OCI-LY7 (cell line): ENCODE data around the gene ARMC5. TPM values are rescaled to one million over a fixed set of nuclear protein-coding genes. Genes with fewer than 3 reads are reported as not detected.

Experiments
- BruUV-seq: library from RNA; stranded (reverse); fragments of 400-500 nt; replicated peaks from 2 replicates; lab custom pipeline; 2021; lab: Mats Ljungman, UMichigan
- CTCF ChIA-PET: fragments of 300-600 bp; sonication (Branson Sonifier 250); formaldehyde crosslinking; loops from one replicate; lab custom pipeline; 2022; ENCODE audit warnings: antibody characterized with exemption; ENCODE audit not compliant: unreplicated experiment; lab: Charles Lee
- POLR2A ChIA-PET: fragments of 300-600 bp; sonication (Branson Sonifier 250); formaldehyde crosslinking; loops from one replicate; lab custom pipeline; 2022; ENCODE audit warnings: antibody characterized with exemption; lab: Charles Lee
- DNase-seq: peaks from one replicate; pipeline ENCODE4 v3.0.0-alpha.2; 2015; ENCODE audit warnings: low spot score
- H2AFZ ChIP-seq: fragments of 200-600 bp; sonication (generic), shearing (Covaris generic); 2 replicates; pipeline ENCODE4 v1.6.1; 2014; ENCODE audit warnings: mild to moderate bottlenecking, antibody characterized with exemption, low read length, moderate library complexity
- H3K27ac ChIP-seq: fragments of 200-600 bp; sonication (generic); 2 replicates; pipeline ENCODE4 v1.5.1; 2014; ENCODE audit warnings: mixed run types, low read depth, mild to moderate bottlenecking, moderate library complexity, low read length, inconsistent platforms; ENCODE audit not compliant: poor library complexity, severe bottlenecking
- H3K36me3 ChIP-seq: fragments of 200-600 bp; sonication (generic); 2 replicates; pipeline ENCODE4 v1.6.1; 2014; ENCODE audit warnings: mild to moderate bottlenecking, antibody characterized with exemption, low read length, moderate library complexity, mixed read lengths; ENCODE audit not compliant: insufficient read depth
- H3K4me1 ChIP-seq: fragments of 200-600 bp; sonication (generic); 2 replicates; pipeline ENCODE4 v1.5.1; 2014; ENCODE audit warnings: mild to moderate bottlenecking, low read length; ENCODE audit not compliant: insufficient read depth, poor library complexity, severe bottlenecking
- H3K4me2 ChIP-seq: fragments of 200-600 bp; sonication (generic); 2 replicates; pipeline ENCODE4 v1.6.1; 2014; ENCODE audit warnings: mild to moderate bottlenecking, low read length
- H3K4me3 ChIP-seq: fragments of 200-600 bp; sonication (generic); 2 replicates; pipeline ENCODE4 v1.5.1; 2014; ENCODE audit warnings: mild to moderate bottlenecking, low read depth, low read length; ENCODE audit not compliant: poor library complexity, severe bottlenecking
- H3K79me2 ChIP-seq: fragments of 200-600 bp; sonication (generic); 2 replicates; pipeline ENCODE4 v1.6.1; 2016; ENCODE audit warnings: low read depth, mild to moderate bottlenecking, low read length, moderate library complexity, mixed read lengths; ENCODE audit not compliant: insufficient read depth
- H3K9me2 ChIP-seq: fragments of 200-600 bp; sonication (generic); 2 replicates; pipeline ENCODE4 v1.6.1; 2016; ENCODE audit warnings: mild to moderate bottlenecking, low read length, mixed read lengths; ENCODE audit not compliant: insufficient read depth
- H3K9me3 ChIP-seq: fragments of 200-600 bp; sonication (generic); 2 replicates; pipeline ENCODE4 v1.6.1; 2014; ENCODE audit warnings: mild to moderate bottlenecking, mixed run types, low read length, mixed read lengths
- H4K20me1 ChIP-seq: fragments of 200-600 bp; sonication (generic); 2 replicates; pipeline ENCODE4 v1.6.1; 2014; ENCODE audit warnings: mild to moderate bottlenecking, antibody characterized with exemption, low read length, moderate library complexity, mixed read lengths; ENCODE audit not compliant: insufficient read depth
- EZH2phosphoT487 ChIP-seq: fragments of 200-600 bp; sonication (generic); IDR thresholded peaks from 2 replicates; pipeline ENCODE4 v1.6.1; 2018; ENCODE audit warnings: low read depth, borderline replicate concordance, mild to moderate bottlenecking, mixed run types, antibody characterized with exemption, low read length, moderate library complexity, mixed read lengths
- intact Hi-C: fragments of 100-400 bp; cut with micrococcal nuclease; formaldehyde crosslinking; loops from one replicate; pipeline ENCODE4 v1.10.0; 2022; ENCODE audit not compliant: unreplicated experiment
- total RNA-seq, 2 experiments: library from RNA; depleted of rRNA in 1 of 2; stranded (reverse); fragments of >200 nt in 1 of 2; shearing (Covaris generic) in 1 of 2; gene quantifications; 2 replicates each; pipeline ENCODE4 v1.2.3, GENCODE V29; 2014 to 2022
- TF ChIP-seq, protein P1 (sequence below): fragments of 200-600 bp; sonication (generic); conservative IDR thresholded peaks from 2 replicates; pipeline ENCODE4 v1.5.1; 2014; ENCODE audit warnings: mild to moderate bottlenecking, antibody characterized with exemption, low read length, moderate library complexity, mixed read lengths

ARMC5 gene
- total RNA-seq, 2 experiments from 2014 or later = 6.4 to 8.8 TPM

GRCh38 chr16:31423801-31424200 lies 35.5 kb upstream of the ARMC5 start:
- ChIA-PET CTCF (no interaction called here), POLR2A (no interaction called here)
- Histone ChIP-seq H3K4me3 (no peak overlapping the region), H3K27ac (no peak overlapping the region), H3K9me3 (no peaks in the 10 kb centered on the region), H2AFZ (no peak overlapping the region), H3K4me1 (no peaks in the 10 kb centered on the region), H3K4me2 (no peak overlapping the region), H3K79me2 (no peaks in the 10 kb centered on the region), H3K36me3 (no peaks in the 10 kb centered on the region), H4K20me1 (no peaks in the 10 kb centered on the region), H3K9me2 (no peaks in the 10 kb centered on the region)
- no peak for DNase-seq
- no TSS peak for BruUV-seq
- intact Hi-C loops = no loop called here
- TF ChIP-seq EZH2phosphoT487 = no peak
- TF ChIP-seq, protein P1, sequence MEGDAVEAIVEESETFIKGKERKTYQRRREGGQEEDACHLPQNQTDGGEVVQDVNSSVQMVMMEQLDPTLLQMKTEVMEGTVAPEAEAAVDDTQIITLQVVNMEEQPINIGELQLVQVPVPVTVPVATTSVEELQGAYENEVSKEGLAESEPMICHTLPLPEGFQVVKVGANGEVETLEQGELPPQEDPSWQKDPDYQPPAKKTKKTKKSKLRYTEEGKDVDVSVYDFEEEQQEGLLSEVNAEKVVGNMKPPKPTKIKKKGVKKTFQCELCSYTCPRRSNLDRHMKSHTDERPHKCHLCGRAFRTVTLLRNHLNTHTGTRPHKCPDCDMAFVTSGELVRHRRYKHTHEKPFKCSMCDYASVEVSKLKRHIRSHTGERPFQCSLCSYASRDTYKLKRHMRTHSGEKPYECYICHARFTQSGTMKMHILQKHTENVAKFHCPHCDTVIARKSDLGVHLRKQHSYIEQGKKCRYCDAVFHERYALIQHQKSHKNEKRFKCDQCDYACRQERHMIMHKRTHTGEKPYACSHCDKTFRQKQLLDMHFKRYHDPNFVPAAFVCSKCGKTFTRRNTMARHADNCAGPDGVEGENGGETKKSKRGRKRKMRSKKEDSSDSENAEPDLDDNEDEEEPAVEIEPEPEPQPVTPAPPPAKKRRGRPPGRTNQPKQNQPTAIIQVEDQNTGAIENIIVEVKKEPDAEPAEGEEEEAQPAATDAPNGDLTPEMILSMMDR = no peak

DNA sequence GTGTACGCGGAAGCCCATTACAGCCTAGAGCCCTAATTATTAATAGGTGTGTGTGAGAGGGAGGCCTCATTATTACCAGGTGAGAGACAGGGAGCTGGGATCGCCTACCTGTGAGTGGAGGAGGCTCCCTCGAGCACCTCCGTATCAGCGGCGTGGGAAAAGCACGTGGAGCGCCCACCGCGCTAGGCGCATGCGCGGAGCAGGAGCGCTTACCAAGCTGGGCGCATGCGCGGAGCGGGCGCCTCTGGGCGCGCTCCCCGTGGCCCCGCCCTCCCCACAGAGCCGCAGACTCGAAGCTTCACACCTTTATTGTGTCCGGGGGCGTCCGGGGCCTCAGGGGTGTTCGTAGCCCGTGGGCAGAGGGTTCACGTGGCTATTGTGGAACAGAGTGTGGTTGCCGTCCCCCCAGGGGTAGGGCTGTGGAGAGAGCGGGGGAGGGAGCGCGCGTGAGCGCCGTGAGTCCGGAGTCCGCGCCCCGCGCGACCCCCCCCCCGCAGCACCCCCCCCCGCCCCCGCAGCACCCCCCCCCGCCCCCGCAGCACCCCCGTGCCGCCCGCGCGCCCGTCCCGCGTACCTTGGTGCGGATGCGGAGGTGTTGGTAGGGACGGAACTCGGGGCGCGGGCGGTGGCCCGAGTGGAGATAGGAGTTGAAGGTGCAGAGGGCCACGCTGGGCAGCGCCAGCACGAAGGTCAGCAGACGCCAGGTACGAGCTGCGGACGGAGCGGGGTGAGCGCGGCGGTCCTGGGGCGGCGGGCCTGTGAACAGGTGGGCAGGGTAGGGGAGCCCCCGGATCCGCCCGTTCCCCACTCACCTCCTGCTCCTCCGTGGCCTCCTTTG lies 31.6 kb upstream of the ARMC5 start:
- H3K27ac ChIP-seq = no peak overlapping the region
- no peaks in the 10 kb centered on the region for H3K9me2 ChIP-seq
- ChIA-PET POLR2A (interaction anchor here (0.6 kb wide), 1 partner anchor 63 kb away, joined by 4 read pairs; no protein-coding TSS in a partner anchor), CTCF (no interaction called here)
- no TSS peak for BruUV-seq
- H3K4me1 ChIP-seq = no peaks in the 10 kb centered on the region
- H3K4me3 ChIP-seq = no peak overlapping the region
- no peaks in the 10 kb centered on the region for H4K20me1 ChIP-seq
- no peak for DNase-seq
- H3K79me2 ChIP-seq = no peaks in the 10 kb centered on the region
- H3K36me3 ChIP-seq = no peaks in the 10 kb centered on the region
- no peak for TF ChIP-seq EZH2phosphoT487
- TF ChIP-seq, protein P1 = no peak
- no peaks in the 10 kb centered on the region for H3K9me3 ChIP-seq
- intact Hi-C loops = no loop called here
- H3K4me2 ChIP-seq = no peak overlapping the region
- H2AFZ ChIP-seq = no peak overlapping the region

DNA sequence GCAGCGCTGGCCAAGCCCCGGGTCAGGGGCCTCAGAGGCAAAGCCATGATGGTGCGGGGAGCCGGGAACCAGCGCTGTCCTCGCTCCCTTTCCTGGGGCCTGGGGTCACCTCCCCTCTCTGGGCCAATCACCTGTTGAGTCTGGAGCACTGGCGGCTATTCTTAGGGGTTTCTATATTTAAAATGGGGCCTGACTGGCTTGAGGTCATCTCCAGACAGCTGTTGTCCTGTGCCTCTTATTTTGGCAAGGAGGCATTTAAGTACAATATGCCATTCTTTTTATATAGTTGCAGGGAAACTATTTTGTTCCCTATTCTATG lies 31.1 kb upstream of the ARMC5 start, which contains the start of gene COX6A2:
Gene COX6A2 (minus strand): TSS at position 82 of the 319 bp plus-strand sequence. CDS start 35 bp downstream, at position 47.
- TF ChIP-seq EZH2phosphoT487 = no peak
- TF ChIP-seq, protein P1 = no peak
- BruUV-seq = no TSS peak
- POLR2A ChIA-PET = interaction anchor here (0.6 kb wide), 1 partner anchor 63 kb away, joined by 4 read pairs; no protein-coding TSS in a partner anchor
- no peak within 1 kb of the TSS for H3K27ac ChIP-seq
- no peaks in the 10 kb centered on the region for H3K36me3 ChIP-seq
- intact Hi-C loops = no loop called here
- no peaks in the 10 kb centered on the region for H3K9me2 ChIP-seq
- H3K4me3 ChIP-seq = no peak within 1 kb of the TSS
- no peak within 1 kb of the TSS for H3K4me2 ChIP-seq
- no peak for DNase-seq
- no peaks in the 10 kb centered on the region for H4K20me1 ChIP-seq
- H3K9me3 ChIP-seq = no peaks in the 10 kb centered on the region
- H2AFZ ChIP-seq = no peak within 1 kb of the TSS
- no peaks in the 10 kb centered on the region for H3K79me2 ChIP-seq
- CTCF ChIA-PET = no interaction called here
- H3K4me1 ChIP-seq = no peaks in the 10 kb centered on the region
